IMR-90 (cell line): ENCODE data around the gene HGD. TPM values are rescaled to one million over a fixed set of nuclear protein-coding genes. Genes with fewer than 3 reads are reported as not detected.

Source experiments
- ATAC-seq: fragments of 200-7000 bp; cut with Tn5 transposase; 2 replicates; pipeline ENCODE4 v1.9.1; 2020; ENCODE audit warnings: low read depth, mild to moderate bottlenecking, moderate library complexity
- BruUV-seq: library from RNA; stranded (reverse); fragments of 400-500 nt; replicated peaks from 2 replicates; lab custom pipeline; 2021; lab: Mats Ljungman, UMichigan
- CTCF ChIA-PET: fragments of 300-600 bp; formaldehyde crosslinking; extraction: SDS; loops from one replicate; lab custom pipeline; 2021; ENCODE audit warnings: antibody characterized with exemption; lab: Yijun Ruan, JAX
- POLR2A ChIA-PET: fragments of 300-600 bp; sonication (Branson Sonifier 250); formaldehyde crosslinking; loops from one replicate; lab custom pipeline; 2022; ENCODE audit warnings: antibody characterized with exemption; ENCODE audit not compliant: unreplicated experiment; lab: Charles Lee
- DNase-seq: peaks from one replicate; pipeline ENCODE4 v3.0.0; 2013
- H2AFZ ChIP-seq: replicated peaks from 2 replicates; pipeline ENCODE3; 2013; ENCODE audit warnings: low read length, mild to moderate bottlenecking; ENCODE audit not compliant: poor library complexity
- H2AK5ac ChIP-seq: 2 replicates; pipeline ENCODE4 v1.6.1; 2013; ENCODE audit warnings: low read depth, low read length, inconsistent platforms
- H2AK9ac ChIP-seq: replicated peaks from 2 replicates; pipeline ENCODE3; 2013; ENCODE audit warnings: mild to moderate bottlenecking, low read depth, low read length, moderate library complexity; ENCODE audit not compliant: poor library complexity
- H2BK120ac ChIP-seq: 2 replicates; pipeline ENCODE4 v1.6.1; 2013; ENCODE audit warnings: low read depth, low read length, inconsistent platforms
- H2BK15ac ChIP-seq: 3 replicates; pipeline ENCODE4 v1.6.1; 2013; ENCODE audit warnings: low read depth, low read length, inconsistent platforms
- H2BK20ac ChIP-seq: 2 replicates; pipeline ENCODE4 v1.6.1; 2013; ENCODE audit warnings: low read depth, mild to moderate bottlenecking, inconsistent platforms, low read length, moderate library complexity
- H2BK5ac ChIP-seq: 2 replicates; pipeline ENCODE4 v1.6.1; 2013; ENCODE audit warnings: mild to moderate bottlenecking, low read depth, low read length, inconsistent platforms; ENCODE audit not compliant: poor library complexity, severe bottlenecking
- H3K14ac ChIP-seq: replicated peaks from 2 replicates; pipeline ENCODE4 v1.6.1; 2013; ENCODE audit warnings: low read depth, low read length, inconsistent platforms
- H3K18ac ChIP-seq: 2 replicates; pipeline ENCODE4 v1.6.1; 2013; ENCODE audit warnings: low read depth, low read length, control low read depth
- H3K23ac ChIP-seq: 2 replicates; pipeline ENCODE4 v1.6.1; 2013; ENCODE audit warnings: low read depth, low read length, inconsistent platforms
- H3K27ac ChIP-seq: 2 replicates; pipeline ENCODE4 v1.5.1; 2013; ENCODE audit warnings: mild to moderate bottlenecking, control low read depth, low read length; ENCODE audit not compliant: insufficient read depth
- H3K27me3 ChIP-seq: 2 replicates; pipeline ENCODE4 v1.6.1; 2013; ENCODE audit warnings: low read length; ENCODE audit not compliant: control insufficient read depth, insufficient read depth
- H3K36me3 ChIP-seq: 2 replicates; pipeline ENCODE4 v1.6.1; 2013; ENCODE audit warnings: low read length, mixed read lengths; ENCODE audit not compliant: control insufficient read depth, insufficient read depth
- H3K4ac ChIP-seq: 2 replicates; pipeline ENCODE4 v1.6.1; 2013; ENCODE audit warnings: low read depth, low read length, inconsistent platforms
- H3K4me1 ChIP-seq: 2 replicates; pipeline ENCODE4 v1.6.1; 2013; ENCODE audit warnings: low read length, mixed read lengths; ENCODE audit not compliant: control insufficient read depth, insufficient read depth
- H3K4me2 ChIP-seq: 2 replicates; pipeline ENCODE4 v1.6.1; 2013; ENCODE audit warnings: low read depth, mild to moderate bottlenecking, control low read depth, low read length, moderate library complexity
- H3K4me3 ChIP-seq: 2 replicates; pipeline ENCODE4 v1.5.1; 2013; ENCODE audit warnings: low read depth, mild to moderate bottlenecking, control low read depth, low read length, moderate library complexity; ENCODE audit not compliant: insufficient read depth
- H3K56ac ChIP-seq: 2 replicates; pipeline ENCODE4 v1.6.1; 2013; ENCODE audit warnings: low read length, inconsistent platforms; ENCODE audit not compliant: insufficient read depth; ENCODE audit errors: extremely low read depth
- H3K79me1 ChIP-seq, 2 experiments: 2 replicates each; pipeline ENCODE4 v1.6.1; 2013; ENCODE audit warnings: low read length in 2 of 2, inconsistent platforms in 1 of 2, low read depth in 1 of 2
- H3K9ac ChIP-seq: 2 replicates; pipeline ENCODE4 v1.6.1; 2013; ENCODE audit warnings: low read depth, low read length, control low read depth
- H3K9me1 ChIP-seq: 2 replicates; pipeline ENCODE4 v1.6.1; 2013; ENCODE audit warnings: low read length, inconsistent platforms; ENCODE audit not compliant: insufficient read depth
- H3K9me3 ChIP-seq: 2 replicates; pipeline ENCODE4 v1.6.1; 2013; ENCODE audit warnings: low read length; ENCODE audit not compliant: control insufficient read depth, insufficient read depth
- H4K20me1 ChIP-seq: 2 replicates; pipeline ENCODE4 v1.6.1; 2013; ENCODE audit warnings: low read length, inconsistent platforms; ENCODE audit not compliant: insufficient read depth
- H4K5ac ChIP-seq: 2 replicates; pipeline ENCODE4 v1.6.1; 2013; ENCODE audit warnings: mild to moderate bottlenecking, low read depth, low read length, control low read depth
- H4K8ac ChIP-seq, 2 experiments: 2 replicates each; pipeline ENCODE4 v1.6.1; 2013; ENCODE audit warnings: low read depth in 2 of 2, low read length in 2 of 2, control low read depth in 1 of 2, inconsistent platforms in 1 of 2
- H4K91ac ChIP-seq: 2 replicates; pipeline ENCODE4 v1.6.1; 2013; ENCODE audit warnings: low read depth, low read length, inconsistent platforms; ENCODE audit not compliant: insufficient read depth
- BHLHE40 ChIP-seq: fragments of 150-350 bp; IDR thresholded peaks from 2 replicates; pipeline ENCODE4 v1.6.1; 2016; ENCODE audit warnings: mild to moderate bottlenecking, low read depth, low read length
- CEBPB ChIP-seq: IDR thresholded peaks from 2 replicates; pipeline ENCODE4 v1.6.1; 2012; ENCODE audit warnings: low read depth, low read length, improper control_type of control experiment
- FOS ChIP-seq: fragments of 150-350 bp; IDR thresholded peaks from 2 replicates; pipeline ENCODE4 v1.6.1; 2016; ENCODE audit warnings: low read depth, low read length
- MAFK ChIP-seq: IDR thresholded peaks from 2 replicates; pipeline ENCODE4 v1.6.1; 2012; ENCODE audit warnings: low read depth, low read length, improper control_type of control experiment
- MAZ ChIP-seq: IDR thresholded peaks from 2 replicates; pipeline ENCODE4 v1.6.1; 2012; ENCODE audit warnings: low read depth, mild to moderate bottlenecking, low read length, improper control_type of control experiment, moderate library complexity, borderline replicate concordance
- MXI1 ChIP-seq: IDR thresholded peaks from 2 replicates; pipeline ENCODE4 v1.6.1; 2012; ENCODE audit warnings: low read depth, mild to moderate bottlenecking, low read length, moderate library complexity, borderline replicate concordance
- NFE2L2 ChIP-seq: fragments of 150-350 bp; IDR thresholded peaks from 2 replicates; pipeline ENCODE4 v1.6.1; 2016; ENCODE audit warnings: low read depth, mild to moderate bottlenecking, low read length
- POLR2A ChIP-seq: IDR thresholded peaks from 2 replicates; pipeline ENCODE4 v1.6.1; 2012; ENCODE audit warnings: mild to moderate bottlenecking, low read depth, low read length
- RAD21 ChIP-seq: IDR thresholded peaks from 2 replicates; pipeline ENCODE4 v1.6.1; 2012; ENCODE audit warnings: low read length, improper control_type of control experiment
- RCOR1 ChIP-seq: IDR thresholded peaks from 2 replicates; pipeline ENCODE4 v1.6.1; 2012; ENCODE audit warnings: mild to moderate bottlenecking, low read length, improper control_type of control experiment; ENCODE audit not compliant: insufficient replicate concordance
- RFX5 ChIP-seq: IDR thresholded peaks from 2 replicates; pipeline ENCODE4 v1.8.0; 2012; ENCODE audit warnings: low read depth, mild to moderate bottlenecking, low read length, moderate library complexity
- SMC3 ChIP-seq: fragments of 150-350 bp; IDR thresholded peaks from 2 replicates; pipeline ENCODE4 v1.6.1; 2016; ENCODE audit warnings: low read depth, mild to moderate bottlenecking, antibody characterized with exemption, low read length, moderate library complexity
- dilution Hi-C: fragments of 300-500 bp; cut with HindIII; formaldehyde crosslinking; loops from one replicate; pipeline ENCODE4 v1.14.3; 2018; ENCODE audit warnings: low sequenced_read_pairs; ENCODE audit not compliant: unreplicated experiment
- in situ Hi-C: fragments of 300-500 bp; cut with MboI; formaldehyde crosslinking; loops from 3 replicates; pipeline ENCODE4 v1.14.3; 2019; ENCODE audit warnings: low sequenced_read_pairs, inconsistent platforms, mixed read lengths
- intact Hi-C: fragments of 100-400 bp; cut with micrococcal nuclease; formaldehyde crosslinking; loops from 2 replicates; pipeline ENCODE4 v1.10.0; 2022
- polyA plus RNA-seq, 3 experiments: library from polyadenylated mRNA; depleted of rRNA; stranded (reverse); fragments of >200 nt; gene quantifications; 2 replicates each; pipeline ENCODE4 v1.2.3, GENCODE V29; 2012; ENCODE audit warnings: low replicate concordance in 1 of 3
- total RNA-seq: library from RNA; depleted of rRNA; stranded (reverse); fragments of >200 nt; gene quantifications from 2 replicates; pipeline ENCODE4 v1.2.3, GENCODE V29; 2012
- TF ChIP-seq, protein P1 (sequence below): conservative IDR thresholded peaks from 2 replicates; pipeline ENCODE4 v1.5.1; 2012; ENCODE audit warnings: mild to moderate bottlenecking, low read depth, low read length, improper control_type of control experiment
- TF ChIP-seq, protein P2 (sequence below): fragments of 150-350 bp; IDR thresholded peaks from 2 replicates; pipeline ENCODE4 v1.6.1; 2016; ENCODE audit warnings: low read depth, mild to moderate bottlenecking, low read length, moderate library complexity, borderline replicate concordance
- TF ChIP-seq, protein P3 (sequence below): fragments of 150-350 bp; IDR thresholded peaks from 2 replicates; pipeline ENCODE4 v1.6.1; 2017; ENCODE audit warnings: mild to moderate bottlenecking, antibody characterized with exemption, low read length, low read depth

HGD gene
- total and polyA plus RNA-seq, 2 of the 4 experiments (the other 2 are of a cell fraction), result 0.14 TPM; not detected in 1

GRCh38 chr3:120604784-120605183, 77.3 kb downstream of the HGD start:
- in situ Hi-C loops, result no loop called here

More at GRCh38 chr3:120604784-120605183, 77.3 kb downstream of the HGD start:
- no peak overlapping the region for H2AK5ac ChIP-seq
- H3K79me1 ChIP-seq, result 0 out of 4 replicates have a peak, but pooled peaks cover 0 to 2% of the 10 kb centered on the region in 2 experiments
- no peak overlapping the region for H3K9ac ChIP-seq
- dilution Hi-C loops, result no loop called here
- H4K91ac ChIP-seq, result no peak overlapping the region
- no peak overlapping the region for H2BK120ac ChIP-seq
- DNase-seq, result no peak
- 0 out of 2 replicates have a peak, but pooled peaks cover 3% of the 10 kb centered on the region for H3K9me1 ChIP-seq
- no peak overlapping the region for H3K18ac ChIP-seq
- H4K8ac ChIP-seq, result no peak overlapping the region
- intact Hi-C loops, result no loop called here
- no peak overlapping the region for H2AK9ac ChIP-seq
- no peaks in the 10 kb centered on the region for H3K27me3 ChIP-seq
- H3K4me1 ChIP-seq, result no peaks in the 10 kb centered on the region
- H3K4me3 ChIP-seq, result no peak overlapping the region
- ChIA-PET POLR2A (no interaction called here), CTCF (interaction anchor here (0.5 to 1.1 kb wide), 2 partner anchors 11 to 162 kb away, joined by 3 read pairs; no protein-coding TSS in a partner anchor)
- no peak overlapping the region for H3K4ac ChIP-seq
- H3K23ac ChIP-seq, result no peak overlapping the region
- H4K20me1 ChIP-seq, result peaks cover 3% of the 10 kb centered on the region; the same call in 1 of the 2 replicates
- H2BK20ac ChIP-seq, result no peak overlapping the region
- no peak overlapping the region for H4K5ac ChIP-seq
- H3K36me3 ChIP-seq, result peaks cover 9% of the 10 kb centered on the region
- no TSS peak for BruUV-seq
- H2BK5ac ChIP-seq, result no peak overlapping the region
- no peak overlapping the region for H2BK15ac ChIP-seq
- peak; percentile 68 for ATAC-seq
- H3K56ac ChIP-seq, result no peak overlapping the region
- TF ChIP-seq RFX5, result no peak
- TF ChIP-seq, protein P1, sequence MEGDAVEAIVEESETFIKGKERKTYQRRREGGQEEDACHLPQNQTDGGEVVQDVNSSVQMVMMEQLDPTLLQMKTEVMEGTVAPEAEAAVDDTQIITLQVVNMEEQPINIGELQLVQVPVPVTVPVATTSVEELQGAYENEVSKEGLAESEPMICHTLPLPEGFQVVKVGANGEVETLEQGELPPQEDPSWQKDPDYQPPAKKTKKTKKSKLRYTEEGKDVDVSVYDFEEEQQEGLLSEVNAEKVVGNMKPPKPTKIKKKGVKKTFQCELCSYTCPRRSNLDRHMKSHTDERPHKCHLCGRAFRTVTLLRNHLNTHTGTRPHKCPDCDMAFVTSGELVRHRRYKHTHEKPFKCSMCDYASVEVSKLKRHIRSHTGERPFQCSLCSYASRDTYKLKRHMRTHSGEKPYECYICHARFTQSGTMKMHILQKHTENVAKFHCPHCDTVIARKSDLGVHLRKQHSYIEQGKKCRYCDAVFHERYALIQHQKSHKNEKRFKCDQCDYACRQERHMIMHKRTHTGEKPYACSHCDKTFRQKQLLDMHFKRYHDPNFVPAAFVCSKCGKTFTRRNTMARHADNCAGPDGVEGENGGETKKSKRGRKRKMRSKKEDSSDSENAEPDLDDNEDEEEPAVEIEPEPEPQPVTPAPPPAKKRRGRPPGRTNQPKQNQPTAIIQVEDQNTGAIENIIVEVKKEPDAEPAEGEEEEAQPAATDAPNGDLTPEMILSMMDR, result no peak
- no peak for TF ChIP-seq NFE2L2
- no peak for TF ChIP-seq POLR2A
- TF ChIP-seq, protein P2, sequence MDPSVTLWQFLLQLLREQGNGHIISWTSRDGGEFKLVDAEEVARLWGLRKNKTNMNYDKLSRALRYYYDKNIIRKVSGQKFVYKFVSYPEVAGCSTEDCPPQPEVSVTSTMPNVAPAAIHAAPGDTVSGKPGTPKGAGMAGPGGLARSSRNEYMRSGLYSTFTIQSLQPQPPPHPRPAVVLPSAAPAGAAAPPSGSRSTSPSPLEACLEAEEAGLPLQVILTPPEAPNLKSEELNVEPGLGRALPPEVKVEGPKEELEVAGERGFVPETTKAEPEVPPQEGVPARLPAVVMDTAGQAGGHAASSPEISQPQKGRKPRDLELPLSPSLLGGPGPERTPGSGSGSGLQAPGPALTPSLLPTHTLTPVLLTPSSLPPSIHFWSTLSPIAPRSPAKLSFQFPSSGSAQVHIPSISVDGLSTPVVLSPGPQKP, result no peak
- TF ChIP-seq MXI1, result no peak
- no peak for TF ChIP-seq MAZ
- TF ChIP-seq MAFK, result no peak
- no peak for TF ChIP-seq SMC3
- TF ChIP-seq CEBPB, result no peak
- TF ChIP-seq, protein P3, sequence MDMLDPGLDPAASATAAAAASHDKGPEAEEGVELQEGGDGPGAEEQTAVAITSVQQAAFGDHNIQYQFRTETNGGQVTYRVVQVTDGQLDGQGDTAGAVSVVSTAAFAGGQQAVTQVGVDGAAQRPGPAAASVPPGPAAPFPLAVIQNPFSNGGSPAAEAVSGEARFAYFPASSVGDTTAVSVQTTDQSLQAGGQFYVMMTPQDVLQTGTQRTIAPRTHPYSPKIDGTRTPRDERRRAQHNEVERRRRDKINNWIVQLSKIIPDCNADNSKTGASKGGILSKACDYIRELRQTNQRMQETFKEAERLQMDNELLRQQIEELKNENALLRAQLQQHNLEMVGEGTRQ, result no peak
- no peak for TF ChIP-seq RAD21
- no peak for TF ChIP-seq FOS
- TF ChIP-seq RCOR1, result no peak
- TF ChIP-seq BHLHE40, result no peak
- no peak overlapping the region for H3K4me2 ChIP-seq
- H2AFZ ChIP-seq, result no peak overlapping the region
- no peak overlapping the region for H3K14ac ChIP-seq
- no peak overlapping the region for H3K27ac ChIP-seq
- no peaks in the 10 kb centered on the region for H3K9me3 ChIP-seq
